GM18858 (cell line): ENCODE results near the gene ZNF213.

Source experiments
- ATAC-seq: cut with Tn5 transposase; IDR thresholded peaks from one replicate; pipeline ENCODE4 v1.9.1; 2021; ENCODE audit not compliant: unreplicated experiment

ZNF213 gene

GRCh38 chr16:3188925-3189825, 54.3 kb downstream of the ZNF213 start:
- ATAC-seq = no peak

- ATAC-seq = no peak
Observed at GRCh38 chr16:3189869-3190268, 55.0 kb downstream of the ZNF213 start.

DNA sequence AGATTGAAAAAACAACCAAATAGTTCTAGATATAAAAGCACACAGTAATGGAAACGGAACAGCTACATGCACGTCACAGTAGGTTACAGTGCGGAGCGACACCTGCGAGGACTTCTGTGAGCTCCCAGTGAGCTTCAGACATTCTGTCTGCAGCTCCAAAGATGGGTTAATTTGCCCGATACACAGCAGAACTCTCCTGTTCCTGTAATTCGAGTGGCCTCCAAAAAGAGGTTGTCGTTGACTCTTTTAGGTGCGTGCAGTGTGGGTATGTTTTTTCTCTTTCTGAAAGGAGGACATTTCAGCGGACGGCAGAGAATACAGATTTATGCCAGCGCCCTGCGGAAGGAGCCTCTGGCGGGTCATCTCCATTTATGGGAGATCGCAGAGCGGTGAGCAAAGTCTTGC, 56.1 kb downstream of the ZNF213 start:
- ATAC-seq = no peak
